GM23248 (cell line): ENCODE data around the gene POU2F1.

Experiments
- EZH2 ChIP-seq: fragments of 200-600 bp; sonication (generic); IDR thresholded peaks from 2 replicates; pipeline ENCODE4 v1.6.1; 2018; ENCODE audit warnings: antibody characterized with exemption, mild to moderate bottlenecking; ENCODE audit not compliant: insufficient read depth, poor library complexity, severe bottlenecking
- EZH2phosphoT487 ChIP-seq: fragments of 200-600 bp; sonication (generic); IDR thresholded peaks from 2 replicates; pipeline ENCODE4 v1.6.1; 2018; ENCODE audit warnings: antibody characterized with exemption, moderate library complexity, mild to moderate bottlenecking, low read depth; ENCODE audit not compliant: insufficient read depth

- TF ChIP-seq EZH2 (no peak), EZH2phosphoT487 (no peak)
Observed at GRCh38 chr1:167221738-167222610, 1.3 kb downstream of the POU2F1 start.
